Retinal pigment epithelial cell (primary cell): ENCODE results near the gene FTO.

ENCODE experiments used
- DNase-seq: peaks from one replicate; pipeline ENCODE4 v3.0.0-alpha.2; 2010; ENCODE audit warnings: low read depth
- H3K4me3 ChIP-seq: 2 replicates; pipeline ENCODE4 v1.5.1; 2011; ENCODE audit warnings: mild to moderate bottlenecking, low read length, control low read depth, moderate library complexity
- CTCF ChIP-seq: conservative IDR thresholded peaks from 2 replicates; pipeline ENCODE4 v1.5.1; 2011; ENCODE audit warnings: low read depth, low read length, control low read depth, inconsistent platforms

The FTO gene

GRCh38 chr16:54076006-54076504, 372.1 kb downstream of the FTO start:
- H3K4me3 ChIP-seq, result no peak overlapping the region
- TF ChIP-seq CTCF, result no peak
- no peak for DNase-seq

- peak; percentile 23 for DNase-seq
- no peak overlapping the region for H3K4me3 ChIP-seq
- no peak for TF ChIP-seq CTCF
These were observed 373.3 kb downstream of the FTO start for GRCh38 chr16:54077050-54077821.

GRCh38 chr16:54080524-54081008, 376.6 kb downstream of the FTO start:
- no peak for TF ChIP-seq CTCF
- DNase-seq, result no peak
- H3K4me3 ChIP-seq, result no peak overlapping the region

- DNase-seq, result no peak
- TF ChIP-seq CTCF, result no peak
- no peak overlapping the region for H3K4me3 ChIP-seq
These were observed 382.8 kb downstream of the FTO start for GRCh38 chr16:54086791-54087190.

GRCh38 chr16:54090602-54091001, 386.6 kb downstream of the FTO start:
- no peak overlapping the region for H3K4me3 ChIP-seq
- TF ChIP-seq CTCF, result no peak
- DNase-seq, result no peak

- TF ChIP-seq CTCF, result no peak
- DNase-seq, result no peak
- H3K4me3 ChIP-seq, result no peak overlapping the region
These were observed 389.3 kb downstream of the FTO start for GRCh38 chr16:54093281-54093680.

GRCh38 chr16:54094641-54095040, 390.7 kb downstream of the FTO start:
- H3K4me3 ChIP-seq, result no peak overlapping the region
- DNase-seq, result no peak

More at GRCh38 chr16:54094641-54095040, 390.7 kb downstream of the FTO start:
- TF ChIP-seq CTCF, result no peak
